Prostate gland (tissue), 2 donors: ENCODE results near the gene RYK.

Experiments used
- POLR2A ChIP-seq: fragments of 450-650 bp; IDR thresholded peaks from one replicate; pipeline ENCODE4 v1.6.1; 2016; ENCODE audit warnings: antibody characterized with exemption, mild to moderate bottlenecking
- POLR2AphosphoS5 ChIP-seq: sonication (generic); formaldehyde crosslinking; IDR thresholded peaks from one replicate; pipeline ENCODE4 v1.6.1; 2017; ENCODE audit warnings: antibody characterized with exemption
- TF ChIP-seq, protein P1 (sequence below), 4 experiments: fragments of 200-600 bp in 2 of 4; fragments of 450-650 bp in 2 of 4; sonication (generic) in 2 of 4; IDR thresholded peaks; 1 replicate in 3 of 4; 2 replicates in 1 of 4; pipeline ENCODE4 v1.5.1; 2016 to 2019; ENCODE audit warnings: antibody characterized with exemption in 4 of 4, mild to moderate bottlenecking in 2 of 4, moderate library complexity in 2 of 4

DNA sequence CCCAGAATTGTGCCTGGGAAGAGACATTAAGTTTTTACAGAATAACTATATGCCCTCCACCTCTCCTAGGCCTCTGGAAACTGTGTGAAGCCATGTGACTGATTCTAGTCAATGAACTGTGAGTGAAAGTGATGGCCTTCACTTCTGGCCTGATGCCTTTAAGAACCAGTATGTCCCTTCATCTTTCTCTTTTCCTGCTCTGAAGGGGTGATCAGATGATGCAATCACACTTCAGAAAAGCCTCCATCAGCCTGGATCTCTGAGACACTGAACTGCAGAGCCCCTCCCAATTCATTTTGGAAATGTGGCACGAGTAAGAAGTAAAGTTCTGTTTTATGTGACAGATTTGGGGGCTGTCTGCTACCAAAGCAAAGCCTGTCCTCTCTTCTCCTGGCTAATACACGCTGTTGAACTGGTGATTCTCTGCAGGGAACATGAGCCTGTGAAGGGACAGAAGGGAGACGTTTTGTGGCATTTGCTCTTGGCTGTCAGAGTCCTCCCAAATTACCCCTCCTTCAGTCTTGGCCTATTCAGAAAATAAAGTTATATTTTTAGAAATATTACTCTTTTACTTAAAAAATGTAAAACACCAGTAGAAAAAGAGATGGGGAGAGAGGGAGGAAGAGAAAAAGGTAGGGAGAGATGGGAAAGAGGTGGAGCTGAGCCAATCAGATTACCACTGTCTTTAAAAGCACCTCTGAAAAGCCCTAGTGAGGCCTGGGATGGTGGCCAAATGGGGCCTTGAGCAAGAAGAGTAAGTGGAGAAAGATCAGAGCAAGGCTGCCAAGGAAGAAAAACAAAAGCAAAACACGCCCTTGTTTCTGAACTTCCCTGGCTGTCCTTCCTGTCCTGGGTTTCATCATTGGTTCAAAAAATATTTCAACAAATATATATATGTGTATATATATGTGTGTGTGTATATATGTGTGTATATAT lies 40.9 kb upstream of the RYK start:
- TF ChIP-seq, protein P1, sequence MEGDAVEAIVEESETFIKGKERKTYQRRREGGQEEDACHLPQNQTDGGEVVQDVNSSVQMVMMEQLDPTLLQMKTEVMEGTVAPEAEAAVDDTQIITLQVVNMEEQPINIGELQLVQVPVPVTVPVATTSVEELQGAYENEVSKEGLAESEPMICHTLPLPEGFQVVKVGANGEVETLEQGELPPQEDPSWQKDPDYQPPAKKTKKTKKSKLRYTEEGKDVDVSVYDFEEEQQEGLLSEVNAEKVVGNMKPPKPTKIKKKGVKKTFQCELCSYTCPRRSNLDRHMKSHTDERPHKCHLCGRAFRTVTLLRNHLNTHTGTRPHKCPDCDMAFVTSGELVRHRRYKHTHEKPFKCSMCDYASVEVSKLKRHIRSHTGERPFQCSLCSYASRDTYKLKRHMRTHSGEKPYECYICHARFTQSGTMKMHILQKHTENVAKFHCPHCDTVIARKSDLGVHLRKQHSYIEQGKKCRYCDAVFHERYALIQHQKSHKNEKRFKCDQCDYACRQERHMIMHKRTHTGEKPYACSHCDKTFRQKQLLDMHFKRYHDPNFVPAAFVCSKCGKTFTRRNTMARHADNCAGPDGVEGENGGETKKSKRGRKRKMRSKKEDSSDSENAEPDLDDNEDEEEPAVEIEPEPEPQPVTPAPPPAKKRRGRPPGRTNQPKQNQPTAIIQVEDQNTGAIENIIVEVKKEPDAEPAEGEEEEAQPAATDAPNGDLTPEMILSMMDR (IDR thresholded peaks at IDR 0.05): no peak
- TF ChIP-seq POLR2A (no peak), POLR2AphosphoS5 (peak; percentile 76)
